Suprapubic skin (tissue), 4 donors: ENCODE results near the gene DNAJC11.

Experiments used
- EP300 ChIP-seq: sonication (generic); formaldehyde crosslinking; IDR thresholded peaks from one replicate; pipeline ENCODE4 v1.6.1; 2017; ENCODE audit warnings: antibody characterized with exemption
- POLR2A ChIP-seq, 2 donors: fragments of 450-650 bp; IDR thresholded peaks; one replicate each; pipeline ENCODE4 v1.6.1; 2017; ENCODE audit warnings: antibody characterized with exemption in 2 of 2, mild to moderate bottlenecking in 2 of 2, moderate library complexity in 2 of 2
- POLR2AphosphoS5 ChIP-seq, 3 donors: sonication (generic); formaldehyde crosslinking; IDR thresholded peaks; one replicate each; pipeline ENCODE4 v1.6.1; 2017; ENCODE audit warnings: antibody characterized with exemption in 3 of 3
- TF ChIP-seq, protein P1 (sequence below), 2 donors: fragments of 200-600 bp in 1 of 2; fragments of 450-650 bp in 1 of 2; sonication (generic) in 1 of 2; IDR thresholded peaks; one replicate each; pipeline ENCODE4 v1.5.1; 2016 to 2019; ENCODE audit warnings: antibody characterized with exemption in 2 of 2, mild to moderate bottlenecking in 1 of 2, moderate library complexity in 1 of 2

DNA sequence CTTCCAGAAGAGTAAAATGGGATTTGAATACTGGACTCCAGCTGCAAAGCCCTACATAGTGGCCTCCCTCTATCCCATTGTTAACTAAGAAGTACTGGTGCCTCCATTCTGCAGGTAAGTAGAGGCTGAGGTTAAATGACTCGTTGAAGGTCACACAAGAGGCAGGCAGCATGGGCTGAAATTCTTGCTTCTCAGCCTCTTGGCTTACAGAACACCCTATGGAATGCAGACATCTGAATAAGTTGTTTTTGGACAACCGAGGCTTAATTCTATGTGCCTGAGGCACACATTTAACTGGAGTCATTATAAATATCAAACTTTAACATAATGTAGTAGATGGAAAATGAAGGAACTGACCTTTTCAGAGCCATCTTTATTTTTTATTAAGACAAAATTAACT, 5.7 kb downstream of the DNAJC11 start:
- TF ChIP-seq, protein P1, sequence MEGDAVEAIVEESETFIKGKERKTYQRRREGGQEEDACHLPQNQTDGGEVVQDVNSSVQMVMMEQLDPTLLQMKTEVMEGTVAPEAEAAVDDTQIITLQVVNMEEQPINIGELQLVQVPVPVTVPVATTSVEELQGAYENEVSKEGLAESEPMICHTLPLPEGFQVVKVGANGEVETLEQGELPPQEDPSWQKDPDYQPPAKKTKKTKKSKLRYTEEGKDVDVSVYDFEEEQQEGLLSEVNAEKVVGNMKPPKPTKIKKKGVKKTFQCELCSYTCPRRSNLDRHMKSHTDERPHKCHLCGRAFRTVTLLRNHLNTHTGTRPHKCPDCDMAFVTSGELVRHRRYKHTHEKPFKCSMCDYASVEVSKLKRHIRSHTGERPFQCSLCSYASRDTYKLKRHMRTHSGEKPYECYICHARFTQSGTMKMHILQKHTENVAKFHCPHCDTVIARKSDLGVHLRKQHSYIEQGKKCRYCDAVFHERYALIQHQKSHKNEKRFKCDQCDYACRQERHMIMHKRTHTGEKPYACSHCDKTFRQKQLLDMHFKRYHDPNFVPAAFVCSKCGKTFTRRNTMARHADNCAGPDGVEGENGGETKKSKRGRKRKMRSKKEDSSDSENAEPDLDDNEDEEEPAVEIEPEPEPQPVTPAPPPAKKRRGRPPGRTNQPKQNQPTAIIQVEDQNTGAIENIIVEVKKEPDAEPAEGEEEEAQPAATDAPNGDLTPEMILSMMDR (IDR thresholded peaks at IDR 0.05) = no peak
- TF ChIP-seq POLR2A (IDR thresholded peaks at IDR 0.05) (no peak), EP300 (no peak), POLR2AphosphoS5 (IDR thresholded peaks at IDR 0.05) (no peak)
